GM19193 (cell line): Measurements from ENCODE around the gene FUT7.
A peak's percentile ranks its signal among the peaks of the same experiment; 100 is the strongest.

ENCODE experiments used
- POLR2A ChIP-seq: IDR thresholded peaks from 4 replicates; pipeline ENCODE4 v1.6.1; 2011; ENCODE audit not compliant: insufficient read depth, insufficient read length; ENCODE audit errors: extremely low read depth

FUT7 gene

DNA sequence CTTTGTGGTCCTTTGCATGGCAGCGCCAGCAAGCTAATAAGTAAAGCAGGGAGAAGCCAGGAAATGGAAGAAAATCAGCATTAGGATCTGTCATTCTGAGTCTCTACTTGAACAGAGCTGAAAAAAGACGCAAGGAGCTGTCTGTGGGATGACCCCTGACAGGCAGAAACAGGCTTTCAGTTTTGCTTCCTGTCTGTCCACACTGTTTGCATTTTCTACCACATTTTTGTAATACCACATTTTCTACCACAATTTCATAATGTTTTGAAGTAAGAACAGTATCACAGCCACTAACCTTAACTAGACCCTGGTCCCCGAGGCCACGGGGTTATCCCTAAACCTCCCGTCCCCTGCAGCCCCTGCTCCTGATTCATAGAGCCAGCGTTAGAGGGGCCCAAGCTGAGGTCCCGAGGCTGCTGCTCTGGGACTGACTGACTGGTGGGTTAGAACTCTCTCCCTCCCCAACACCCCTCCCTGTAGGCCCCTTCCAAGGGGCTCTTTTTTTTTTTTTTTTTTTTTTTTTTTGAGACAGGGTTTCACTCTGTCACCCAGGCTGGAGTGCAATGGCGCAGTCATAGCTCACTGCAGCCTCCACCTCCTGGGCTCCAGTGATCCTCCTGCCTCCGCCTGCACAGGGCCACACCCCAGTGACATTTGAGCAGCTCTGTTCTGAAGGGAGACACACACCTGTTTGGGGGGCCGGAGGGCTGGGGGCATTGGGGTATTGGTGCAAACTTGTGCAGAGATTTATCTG is 31.5 kb downstream of the FUT7 start:
- no peak for TF ChIP-seq POLR2A

DNA sequence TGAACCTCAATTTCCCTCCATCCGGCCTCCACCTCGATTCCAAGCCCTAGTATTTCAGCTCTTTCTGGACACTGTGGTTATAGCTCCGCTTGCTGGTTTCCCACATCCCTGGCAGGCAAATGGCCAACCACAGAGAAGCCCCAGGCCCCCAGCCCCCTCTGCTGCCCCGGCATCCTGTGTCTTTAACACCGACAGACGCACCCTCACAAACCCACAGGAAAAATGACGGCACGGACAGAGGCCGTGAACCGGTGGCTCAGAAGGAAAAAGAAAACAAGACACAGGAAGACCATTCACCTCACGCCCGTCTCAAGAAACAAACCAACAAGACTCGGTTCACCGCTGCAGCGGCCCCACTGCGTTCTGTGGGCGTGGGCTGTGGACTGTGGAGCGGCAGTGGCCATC is 34.1 kb downstream of the FUT7 start:
- TF ChIP-seq POLR2A, result no peak

DNA sequence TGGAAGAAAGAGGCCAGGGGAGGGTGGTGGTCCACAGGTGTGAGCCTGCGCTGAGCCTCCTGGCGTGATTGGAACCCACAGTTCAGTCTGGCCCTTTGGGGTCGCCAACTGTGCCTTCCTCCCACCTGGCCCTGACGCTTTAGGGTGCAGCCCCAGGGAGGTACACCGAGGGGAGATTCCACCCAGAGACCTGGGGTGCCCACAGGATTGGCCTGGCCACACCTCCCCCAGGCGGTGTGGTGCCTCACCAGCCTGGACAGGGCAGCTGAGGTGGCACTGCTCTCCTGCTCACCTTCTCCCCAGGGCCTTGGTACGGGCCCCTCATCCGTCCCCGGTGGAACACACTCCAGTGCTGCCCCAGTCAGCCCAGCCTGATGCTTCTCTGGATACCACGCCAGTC is 34.5 kb downstream of the FUT7 start:
- TF ChIP-seq POLR2A, result no peak

DNA sequence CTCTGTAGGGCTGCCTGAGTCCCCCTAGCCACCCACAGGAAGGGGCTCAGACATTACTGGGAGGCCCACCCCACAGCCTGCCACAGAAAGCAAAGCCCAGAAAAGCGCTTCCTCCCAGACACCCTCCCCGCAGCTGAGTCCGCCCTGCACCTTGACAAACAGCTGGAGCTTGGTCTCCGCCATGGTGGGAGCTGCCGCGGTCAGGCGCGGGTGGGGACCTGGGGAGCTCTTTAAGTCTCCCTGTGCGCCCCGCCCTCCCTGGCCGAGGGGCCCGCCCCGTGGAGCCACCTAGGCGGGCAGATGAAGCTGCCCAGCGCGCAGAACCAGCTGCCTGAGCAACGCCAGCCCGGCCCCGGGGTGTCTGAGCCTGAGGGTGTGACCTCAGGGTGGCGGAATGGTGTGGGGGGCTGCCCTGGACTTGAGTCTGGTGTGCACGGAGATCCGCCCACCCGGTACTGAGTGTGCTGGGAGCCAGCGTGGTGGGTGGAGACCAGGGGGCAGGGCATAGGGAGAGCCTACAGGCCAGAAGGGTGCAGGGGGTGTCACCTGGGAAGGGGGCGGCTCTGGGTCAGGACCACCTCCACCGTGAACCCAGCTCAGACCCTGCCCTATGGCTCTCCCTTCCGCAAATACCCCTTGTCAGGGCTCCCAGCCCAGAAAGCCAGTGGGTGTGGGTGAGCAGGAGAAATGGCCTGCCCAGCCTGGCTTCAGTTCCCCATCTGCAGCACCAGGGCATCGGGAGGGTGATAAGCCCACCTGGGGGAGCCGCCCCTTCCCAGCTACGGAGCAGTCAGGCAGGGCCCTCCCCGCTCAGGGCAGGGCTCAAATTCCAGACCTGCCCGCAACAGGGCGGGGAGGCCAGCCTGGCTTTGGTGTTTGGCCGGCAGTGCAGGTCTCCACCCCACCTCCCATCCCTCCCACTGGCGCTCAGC is 35.3 kb downstream of the FUT7 start, which contains the start of gene CLIC3:
Gene CLIC3, minus strand, starts transcription at position 208 of the 932 bp plus-strand sequence. Its CDS starts 25 bp downstream, at position 183.
- no peak for TF ChIP-seq POLR2A

DNA sequence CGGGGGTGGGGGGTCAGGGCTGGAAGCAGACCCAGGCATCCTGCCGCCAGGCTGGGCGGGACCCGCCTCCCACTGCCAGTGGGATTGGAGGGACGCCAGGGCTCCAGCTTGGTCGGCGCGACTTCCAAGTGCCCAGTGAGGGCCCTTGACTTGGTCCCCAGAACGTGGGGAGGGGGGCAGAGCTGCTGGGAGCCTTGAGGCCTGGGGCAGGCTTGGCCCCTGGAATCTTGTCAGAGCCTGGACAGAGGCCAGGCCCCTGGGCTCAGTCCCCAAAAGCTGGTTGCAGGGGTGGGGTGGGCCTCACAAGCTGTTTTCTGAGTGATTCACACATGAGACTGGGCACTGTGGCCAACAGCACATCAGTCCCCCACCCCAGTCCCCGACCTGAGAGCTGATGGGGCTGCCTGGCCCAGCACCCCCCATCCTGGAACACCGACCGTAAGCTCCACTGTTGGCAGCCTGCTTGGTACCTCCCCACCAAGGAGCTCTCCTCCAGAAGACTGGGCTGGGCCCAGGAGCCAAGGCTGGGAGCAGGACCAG is 36.0 kb downstream of the FUT7 start:
- TF ChIP-seq POLR2A, result no peak

DNA sequence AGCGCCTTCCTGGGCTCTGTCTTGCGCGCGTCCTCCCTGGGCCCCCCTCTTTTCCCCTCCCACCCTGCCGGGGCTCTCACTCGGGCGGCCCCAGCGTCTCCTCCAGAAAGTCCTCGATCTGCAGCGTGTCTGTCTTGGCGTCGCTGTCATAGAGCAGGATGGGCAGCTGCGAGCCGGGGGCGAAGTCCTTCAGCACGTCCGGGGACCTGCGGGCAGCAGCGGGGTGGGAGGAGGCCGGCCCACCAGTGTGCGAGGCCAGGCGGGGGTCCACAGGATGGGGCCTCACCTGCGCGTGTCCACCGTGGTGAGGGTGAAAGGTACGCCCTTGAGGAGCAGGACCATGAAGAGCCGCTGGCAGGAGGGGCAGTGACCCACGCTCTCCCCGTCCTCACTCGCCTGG is 36.5 kb downstream of the FUT7 start:
- no peak for TF ChIP-seq POLR2A

DNA sequence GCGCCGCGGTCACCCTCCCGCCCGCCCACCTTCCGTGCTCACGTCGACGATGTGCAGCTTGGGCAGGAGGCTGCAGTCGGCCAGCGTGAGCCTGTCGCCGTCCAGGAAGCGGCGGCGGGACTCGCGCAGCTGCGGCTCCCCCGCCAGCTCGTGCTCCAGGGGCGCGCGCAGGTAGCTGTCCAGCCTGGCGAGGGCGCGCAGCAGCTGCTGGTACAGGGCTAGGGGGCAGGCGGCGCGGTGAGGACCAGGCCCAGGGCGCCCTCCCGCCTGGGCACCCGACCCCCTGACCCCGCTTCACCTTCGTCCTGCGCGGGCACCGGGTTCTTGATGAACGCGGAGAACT is 37.0 kb downstream of the FUT7 start:
- TF ChIP-seq POLR2A, result no peak

DNA sequence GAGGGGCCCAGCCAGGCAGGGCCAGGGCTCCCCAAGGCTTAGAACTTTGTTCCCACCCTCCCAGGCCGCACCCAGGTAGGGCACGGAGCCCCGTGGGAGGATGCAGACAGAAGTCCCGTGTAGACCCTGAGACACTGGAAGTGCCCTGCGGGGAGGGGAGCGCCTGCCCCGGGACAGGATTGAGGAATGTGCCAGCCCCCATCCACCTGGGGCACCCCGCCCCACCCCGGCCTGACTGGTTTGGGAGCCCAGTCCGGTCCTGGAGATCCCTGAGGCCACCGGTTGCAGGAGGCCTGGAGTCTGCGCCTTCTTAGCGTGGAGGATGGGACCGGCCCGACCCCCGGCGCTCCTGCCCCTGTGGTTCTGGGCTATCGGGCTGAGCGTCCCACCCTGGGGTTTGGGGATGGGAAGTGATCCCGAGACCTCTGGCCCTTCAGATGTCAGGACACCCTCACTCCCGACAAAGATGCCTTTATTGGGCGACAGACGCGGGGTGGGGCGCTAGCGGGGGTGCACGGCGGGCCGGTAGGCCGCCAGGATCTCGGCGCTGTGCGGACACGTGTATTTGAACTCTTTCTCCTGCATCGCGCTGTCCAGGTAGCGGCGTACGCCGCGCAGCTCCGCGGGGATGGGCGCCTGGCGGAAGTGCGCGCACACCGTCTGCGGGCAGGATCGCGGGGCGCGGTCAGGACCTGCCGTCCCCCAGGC is 37.6 kb downstream of the FUT7 start:
- TF ChIP-seq POLR2A, result no peak

DNA sequence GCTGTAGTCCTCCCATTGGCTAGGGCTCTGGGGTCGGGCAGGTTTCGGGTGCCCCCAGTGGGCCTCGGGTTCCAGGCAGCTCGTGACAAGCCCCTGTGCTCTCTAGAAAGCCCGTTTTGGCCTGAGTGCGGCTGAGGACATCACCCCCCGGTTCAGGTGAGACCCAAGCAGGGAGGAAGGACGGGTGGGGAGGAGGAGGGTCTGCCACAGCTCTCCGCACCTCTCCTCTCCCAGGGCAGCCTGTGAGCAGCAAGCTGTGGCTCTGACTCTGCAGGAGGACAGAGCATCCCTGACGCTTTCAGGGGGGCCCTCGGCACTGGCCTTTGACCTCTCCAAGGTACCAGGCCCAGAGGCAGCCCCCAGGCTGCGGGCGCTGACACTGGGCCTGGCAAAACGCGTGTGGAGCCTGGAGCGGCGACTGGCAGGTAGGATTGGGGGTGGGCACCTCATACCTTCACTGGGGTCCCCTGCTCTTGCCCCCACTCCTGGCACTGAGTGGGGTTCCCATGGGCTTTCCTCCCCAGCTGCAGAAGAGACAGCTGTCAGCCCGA is 39.0 kb downstream of the FUT7 start:
- no peak for TF ChIP-seq POLR2A

DNA sequence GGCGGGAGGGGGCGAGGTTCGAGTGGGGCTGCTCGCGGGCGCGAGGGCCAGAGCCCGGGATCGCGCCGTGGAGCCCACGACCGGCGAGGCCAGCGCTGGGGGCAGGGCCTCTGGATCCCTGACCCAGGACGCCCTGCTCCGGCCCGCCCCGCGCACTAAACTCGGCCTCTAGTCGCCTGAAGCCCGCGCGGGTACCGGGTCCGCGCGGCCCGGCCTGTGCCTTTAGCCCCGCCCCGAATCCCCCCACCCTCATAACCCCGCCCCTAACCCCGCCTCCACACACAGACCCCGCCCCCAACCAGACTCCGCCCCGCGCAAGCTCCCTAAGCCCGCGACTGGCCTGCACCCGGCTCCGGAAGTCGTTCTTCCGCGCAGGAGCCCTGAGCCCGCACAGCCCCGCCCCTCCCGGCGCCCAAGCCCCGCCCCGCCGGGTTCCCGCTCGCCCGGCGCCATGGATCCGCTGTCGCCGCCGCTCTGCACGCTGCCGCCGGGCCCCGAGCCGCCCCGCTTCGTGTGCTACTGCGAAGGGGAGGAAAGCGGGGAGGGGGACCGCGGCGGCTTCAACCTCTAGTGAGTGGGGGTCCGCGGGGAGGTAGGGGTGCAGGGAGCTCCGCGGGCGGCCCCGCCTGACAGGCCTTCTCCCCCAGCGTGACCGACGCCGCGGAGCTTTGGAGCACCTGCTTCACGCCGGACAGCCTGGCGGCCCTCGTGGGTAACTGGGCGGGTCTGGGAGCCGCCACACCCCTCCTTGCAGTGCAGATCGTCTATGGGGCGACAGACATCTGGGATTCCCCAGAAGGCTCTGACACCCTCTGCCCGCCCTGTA is 39.7 kb downstream of the FUT7 start, which contains the start of gene PAXX:
Gene PAXX, plus strand, starts transcription at position 430 of the 826 bp plus-strand sequence. Its CDS starts 22 bp downstream, at position 452.
- TF ChIP-seq POLR2A, result peak; percentile 64

DNA sequence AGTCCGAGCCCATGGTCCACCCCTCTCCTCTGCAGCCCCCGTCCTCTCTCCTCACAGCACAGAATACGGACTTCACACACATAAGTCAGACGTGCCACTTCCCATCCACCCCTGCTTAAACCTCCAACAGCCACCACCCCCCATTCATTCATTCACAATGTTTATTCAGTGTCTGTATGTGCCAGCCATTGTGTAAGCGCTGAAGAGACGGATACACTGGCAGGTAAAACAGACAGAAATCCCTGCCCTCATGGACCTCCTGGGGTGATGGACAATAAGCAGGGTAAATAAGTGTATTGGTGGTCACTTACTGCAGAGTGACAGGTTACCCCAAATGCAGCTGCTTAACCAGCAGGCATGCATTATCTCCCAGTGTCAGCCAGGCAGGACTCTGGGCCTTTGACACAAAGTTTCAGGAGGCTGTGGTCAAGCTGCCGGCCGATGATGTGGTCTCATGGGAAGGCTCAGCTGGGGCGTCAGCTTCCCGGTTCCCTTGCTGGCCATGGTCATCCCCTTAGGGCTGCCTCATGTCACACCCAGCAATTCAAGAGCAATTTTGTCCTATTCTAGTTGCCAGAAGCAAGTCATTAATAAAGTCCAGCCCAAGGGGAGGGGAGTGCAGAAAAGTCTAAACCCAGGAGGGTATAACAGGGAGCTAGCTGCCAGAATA is 41.5 kb downstream of the FUT7 start:
- no peak for TF ChIP-seq POLR2A

DNA sequence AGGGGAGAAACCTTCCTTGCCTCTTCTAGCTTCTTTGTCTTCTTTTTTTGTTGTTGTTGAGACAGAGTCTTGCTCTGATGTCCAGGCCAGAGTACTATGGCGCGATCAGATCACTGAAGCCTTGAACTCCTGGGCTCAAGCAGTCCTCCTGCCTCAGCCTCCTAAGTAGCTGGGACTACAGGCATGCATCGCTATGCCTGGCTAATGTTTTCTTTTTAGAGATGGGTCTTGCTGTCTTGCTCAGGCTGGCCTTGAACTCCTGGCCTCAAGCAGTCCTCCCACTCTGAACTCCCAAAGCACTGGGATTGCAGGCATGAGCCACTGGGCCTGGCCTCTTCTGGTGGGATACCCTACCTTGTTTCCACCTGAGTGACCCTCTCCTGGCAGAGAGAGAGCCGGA is 43.0 kb downstream of the FUT7 start:
- no peak for TF ChIP-seq POLR2A

DNA sequence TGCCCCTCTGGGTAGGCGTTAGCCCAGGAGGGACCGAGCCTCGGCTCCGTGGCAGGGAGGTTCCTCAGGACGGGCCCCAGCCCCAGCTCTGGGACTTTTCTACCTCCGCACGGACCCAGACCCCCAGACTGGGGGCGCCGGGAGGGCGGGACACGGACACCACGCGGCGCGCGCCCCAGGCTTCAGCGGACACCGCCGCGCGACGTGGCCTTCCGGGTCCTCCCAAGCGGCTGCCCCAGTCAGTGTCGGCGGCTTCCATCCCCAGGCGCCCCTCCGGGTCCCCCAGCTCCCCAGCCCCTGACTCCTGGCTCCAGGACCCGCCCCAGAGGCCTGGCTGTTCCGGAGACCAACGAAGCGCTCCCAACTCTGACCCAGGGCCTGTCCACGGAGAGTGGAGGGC is 46.0 kb downstream of the FUT7 start:
- TF ChIP-seq POLR2A, result no peak
